ENCODE measurements around the gene RGL2. TPM values are rescaled to one million over a fixed set of nuclear protein-coding genes. Genes with fewer than 3 reads are reported as not detected.
A peak's percentile ranks its signal among the peaks of the same experiment; 100 is the strongest.

The RGL2 gene
- total RNA-seq, 4 donors from 2014 or later, result 34.4 to 118 (median 36.0) TPM

DNA sequence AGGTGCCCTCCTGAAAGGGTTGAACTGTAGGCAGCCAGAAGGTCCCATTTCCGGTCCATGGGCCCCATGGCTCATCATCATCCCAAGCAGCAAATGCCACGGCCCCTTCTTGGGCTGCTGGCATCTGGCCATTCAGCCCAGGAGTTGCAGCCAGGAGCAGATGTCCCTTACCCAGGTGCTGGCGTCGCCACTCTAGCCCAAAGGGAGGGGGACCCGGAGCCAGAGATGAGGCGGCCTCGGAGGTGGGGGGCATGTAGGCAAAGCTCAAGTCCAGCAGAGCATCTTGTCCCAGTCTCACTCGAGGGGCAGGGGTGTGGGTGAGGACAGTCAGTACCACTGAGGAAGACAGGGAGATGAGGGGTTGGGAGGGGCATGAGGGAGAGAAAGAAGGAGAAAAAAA, 6.3 kb upstream of the RGL2 start:
- no peak for TF ChIP-seq POLR2A (IDR thresholded peaks at IDR 0.05)
- no peak for TF ChIP-seq CTCF (IDR thresholded peaks at IDR 0.05)
- no peak overlapping the region for H3K4me3 ChIP-seq
- no peaks in the 10 kb centered on the region for H3K36me3 ChIP-seq

GRCh38 chr6:33304216-33304615, 5.5 kb upstream of the RGL2 start:
- no peak overlapping the region for H3K4me3 ChIP-seq
- no peak overlapping the region for H3K27ac ChIP-seq
- no peaks in the 10 kb centered on the region for H3K9me3 ChIP-seq
- no peaks in the 10 kb centered on the region for H3K36me3 ChIP-seq
- no peak for DNase-seq
- no peaks in the 10 kb centered on the region for H3K4me1 ChIP-seq
- TF ChIP-seq POLR2A (IDR thresholded peaks at IDR 0.05) (no peak), CTCF (IDR thresholded peaks at IDR 0.05) (no peak)
- intact Hi-C loops (cut with DNase I; ENCODE audit: low total_unique reads), result no loop called here
- no peaks in the 10 kb centered on the region for H3K27me3 ChIP-seq

More for the DNA sequence above, 6.3 kb upstream of the RGL2 start:
- H3K9me3 ChIP-seq, result no peaks in the 10 kb centered on the region
- H3K27ac ChIP-seq, result no peak overlapping the region
- DNase-seq, result no peak
- intact Hi-C loops (cut with DNase I; ENCODE audit: low total_unique reads), result no loop called here
- no peaks in the 10 kb centered on the region for H3K4me1 ChIP-seq
- no peaks in the 10 kb centered on the region for H3K27me3 ChIP-seq

DNA sequence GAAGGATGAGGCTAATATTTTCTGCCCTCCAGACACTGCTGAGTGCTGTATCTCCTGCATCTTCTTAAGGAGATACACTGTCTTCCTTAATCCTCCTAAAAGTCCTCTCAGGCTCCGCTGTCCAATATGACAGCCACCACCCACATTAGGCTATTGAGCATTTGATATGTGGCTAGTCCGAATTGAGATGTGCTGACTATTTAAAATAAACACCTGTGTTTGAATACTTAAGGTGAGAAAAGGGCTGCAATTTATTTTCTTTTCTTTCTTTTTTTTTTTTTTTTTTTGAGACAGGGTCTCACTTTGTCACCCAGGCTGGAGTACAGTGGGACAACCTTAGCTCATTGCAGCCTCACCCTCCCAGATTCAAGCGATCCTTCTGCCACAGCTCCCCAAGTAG, 3.1 kb upstream of the RGL2 start:
- H3K36me3 ChIP-seq, result no peaks in the 10 kb centered on the region
- TF ChIP-seq CTCF (IDR thresholded peaks at IDR 0.05) (no peak), POLR2A (IDR thresholded peaks at IDR 0.05) (no peak)
- no peaks in the 10 kb centered on the region for H3K27me3 ChIP-seq
- peaks cover 0 to 7% of the 10 kb centered on the region in 2 donors for H3K4me1 ChIP-seq
- H3K9me3 ChIP-seq, result no peaks in the 10 kb centered on the region
- DNase-seq, result no peak
- no peak overlapping the region for H3K27ac ChIP-seq
- intact Hi-C loops (cut with DNase I; ENCODE audit: low total_unique reads), result no loop called here
- no peak overlapping the region for H3K4me3 ChIP-seq

DNA sequence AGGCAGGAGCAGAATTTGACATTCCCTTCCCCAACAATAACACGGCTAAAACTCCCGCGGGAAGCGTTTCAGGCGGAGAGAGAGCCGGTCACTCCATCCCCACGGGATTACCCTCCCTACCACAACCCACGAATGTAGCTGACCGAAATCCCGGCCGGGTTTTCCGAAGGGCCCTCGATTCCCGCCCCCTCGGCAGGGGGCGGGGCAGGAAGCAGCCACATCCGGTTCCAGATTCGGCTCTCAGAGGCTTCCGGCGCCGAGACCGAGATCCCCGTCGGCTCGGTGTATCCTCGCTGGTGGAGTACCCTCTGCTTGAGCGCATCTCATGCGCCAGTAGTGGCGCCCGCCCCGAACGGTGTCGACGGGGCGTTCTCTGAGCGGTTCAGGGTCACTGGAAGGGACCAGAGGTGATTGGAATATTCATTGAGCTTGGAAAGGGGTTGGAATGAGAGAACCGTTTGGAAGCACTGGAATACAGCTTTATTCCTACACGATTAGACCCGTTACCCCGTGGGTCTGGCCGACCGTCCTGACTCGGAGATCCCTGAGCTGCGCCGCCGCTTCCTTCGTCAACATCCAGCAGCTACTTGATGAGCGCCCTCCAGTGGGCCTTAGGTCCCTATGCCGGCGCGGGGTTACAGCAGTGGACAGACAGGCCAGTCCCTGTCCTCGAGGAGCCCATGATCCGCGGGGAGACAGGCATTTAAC, 649 bp upstream of the RGL2 start:
- H3K4me1 ChIP-seq, result peaks cover 0 to 7% of the 10 kb centered on the region in 2 donors
- TF ChIP-seq POLR2A (IDR thresholded peaks at IDR 0.05) (peak; percentile 25 to 65), CTCF (IDR thresholded peaks at IDR 0.05) (peak; percentile 49 to 62 (median 61))
- DNase-seq, result peak; percentile 90 to 93
- H3K36me3 ChIP-seq, result no peaks in the 10 kb centered on the region
- no peaks in the 10 kb centered on the region for H3K9me3 ChIP-seq
- peak overlapping the region; percentile 95 for H3K27ac ChIP-seq
- H3K4me3 ChIP-seq, result peak overlapping the region; percentile 55 to 66
- H3K27me3 ChIP-seq, result no peaks in the 10 kb centered on the region
- intact Hi-C loops (cut with DNase I; ENCODE audit: low total_unique reads), result loop anchor here (10.0 kb wide), 2 partner anchors 95 to 125 kb away; partner anchors contain the start of genes HSD17B8, RING1, RXRB and SLC39A7

DNA sequence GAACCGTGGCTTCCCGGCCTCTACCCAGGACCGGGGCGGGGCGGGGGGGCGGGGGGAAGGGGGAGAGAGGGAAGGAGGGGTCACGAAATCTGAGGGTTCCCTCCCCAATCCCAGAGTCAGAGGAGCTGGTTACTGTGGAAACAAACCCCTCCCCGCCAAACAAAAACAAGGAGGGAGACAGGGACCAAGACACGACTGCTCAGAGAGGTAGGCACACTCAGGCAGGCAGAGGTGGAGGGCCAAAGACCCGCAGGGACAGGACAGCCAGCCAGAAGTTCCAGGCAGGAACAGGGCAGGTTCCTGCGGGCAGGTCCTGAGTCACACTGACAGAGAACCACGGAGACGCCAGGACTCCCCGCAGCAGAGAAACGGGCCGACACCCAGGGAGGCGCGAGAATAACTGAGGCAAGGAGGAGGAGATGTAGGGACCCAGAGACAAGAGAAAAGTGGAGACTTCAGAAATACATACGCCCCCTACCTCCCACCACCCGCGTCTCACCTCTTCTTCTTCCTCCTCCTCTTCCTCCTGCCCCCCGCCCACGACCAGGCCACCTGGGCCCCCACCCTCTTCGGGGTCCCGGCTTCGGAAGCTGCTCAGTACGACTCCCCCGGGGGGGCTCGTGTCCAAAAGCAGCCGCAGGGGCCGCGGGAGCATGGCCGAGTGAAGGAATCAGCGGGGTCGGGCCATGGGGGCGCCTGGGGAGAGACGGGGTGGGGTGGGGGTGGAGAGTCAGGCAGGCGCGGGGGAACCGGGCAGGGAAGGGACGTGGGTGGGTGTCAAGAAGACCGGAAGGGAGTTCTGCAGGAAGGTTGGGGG, 578 bp downstream of the RGL2 start:
- TF ChIP-seq CTCF (IDR thresholded peaks at IDR 0.05), result no peak
- TF ChIP-seq POLR2A (IDR thresholded peaks at IDR 0.05), result peak in 1 of 2 donors; percentile 56
- H3K27ac ChIP-seq, result peak overlapping the region; percentile 95
- peak; percentile 84 to 87 for DNase-seq
- peaks cover 0 to 7% of the 10 kb centered on the region in 2 donors for H3K4me1 ChIP-seq
- no peaks in the 10 kb centered on the region for H3K36me3 ChIP-seq
- peak overlapping the region; percentile 55 to 66 for H3K4me3 ChIP-seq
- H3K27me3 ChIP-seq, result no peaks in the 10 kb centered on the region
- H3K9me3 ChIP-seq, result no peaks in the 10 kb centered on the region
- intact Hi-C loops (cut with DNase I; ENCODE audit: low total_unique reads), result loop anchor here (10.0 kb wide), 2 partner anchors 93 to 127 kb away; partner anchors contain the start of genes HSD17B8, RING1, RXRB and SLC39A7

Data from uterus (tissue), 4 donors.